ENCODE data around the gene EXOC6B. TPM values are rescaled to one million over a fixed set of nuclear protein-coding genes. Genes with fewer than 3 reads are reported as not detected.

EXOC6B gene
- total and polyA plus RNA-seq, 9 of the 15 experiments (the other 6 are each of a cell fraction or from before 2014, with no cell fraction given), result 0.28 to 4.2 (median 2.0) TPM

- TF ChIP-seq, protein P1, sequence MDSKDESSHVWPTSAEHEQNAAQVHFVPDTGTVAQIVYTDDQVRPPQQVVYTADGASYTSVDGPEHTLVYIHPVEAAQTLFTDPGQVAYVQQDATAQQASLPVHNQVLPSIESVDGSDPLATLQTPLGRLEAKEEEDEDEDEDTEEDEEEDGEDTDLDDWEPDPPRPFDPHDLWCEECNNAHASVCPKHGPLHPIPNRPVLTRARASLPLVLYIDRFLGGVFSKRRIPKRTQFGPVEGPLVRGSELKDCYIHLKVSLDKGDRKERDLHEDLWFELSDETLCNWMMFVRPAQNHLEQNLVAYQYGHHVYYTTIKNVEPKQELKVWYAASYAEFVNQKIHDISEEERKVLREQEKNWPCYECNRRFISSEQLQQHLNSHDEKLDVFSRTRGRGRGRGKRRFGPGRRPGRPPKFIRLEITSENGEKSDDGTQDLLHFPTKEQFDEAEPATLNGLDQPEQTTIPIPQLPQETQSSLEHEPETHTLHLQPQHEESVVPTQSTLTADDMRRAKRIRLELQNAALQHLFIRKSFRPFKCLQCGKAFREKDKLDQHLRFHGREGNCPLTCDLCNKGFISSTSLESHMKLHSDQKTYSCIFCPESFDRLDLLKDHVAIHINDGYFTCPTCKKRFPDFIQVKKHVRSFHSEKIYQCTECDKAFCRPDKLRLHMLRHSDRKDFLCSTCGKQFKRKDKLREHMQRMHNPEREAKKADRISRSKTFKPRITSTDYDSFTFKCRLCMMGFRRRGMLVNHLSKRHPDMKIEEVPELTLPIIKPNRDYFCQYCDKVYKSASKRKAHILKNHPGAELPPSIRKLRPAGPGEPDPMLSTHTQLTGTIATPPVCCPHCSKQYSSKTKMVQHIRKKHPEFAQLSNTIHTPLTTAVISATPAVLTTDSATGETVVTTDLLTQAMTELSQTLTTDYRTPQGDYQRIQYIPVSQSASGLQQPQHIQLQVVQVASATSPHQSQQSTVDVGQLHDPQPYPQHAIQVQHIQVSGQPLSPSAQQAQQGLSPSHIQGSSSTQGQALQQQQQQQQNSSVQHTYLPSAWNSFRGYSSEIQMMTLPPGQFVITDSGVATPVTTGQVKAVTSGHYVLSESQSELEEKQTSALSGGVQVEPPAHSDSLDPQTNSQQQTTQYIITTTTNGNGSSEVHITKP (IDR thresholded peaks at IDR 0.05; ENCODE audit: partially characterized antibody), result no peak
- TF ChIP-seq BRD9 (IDR thresholded peaks at IDR 0.05; ENCODE audit: low read depth, partially characterized antibody) (no peak), TCF3 (CRISPR knock-in tag; IDR thresholded peaks at IDR 0.05) (no peak), ZC3H8 (IDR thresholded peaks at IDR 0.05) (no peak)
Measured at GRCh38 chr2:72132981-72133720, 692.7 kb downstream of the EXOC6B start (continued).

All from K562 (cell line).